ENCODE data around the gene PDE9A. TPM values are rescaled to one million over a fixed set of nuclear protein-coding genes. Genes with fewer than 3 reads are reported as not detected.
"Not testable (repeated sequence)": the region's sequence is repeated elsewhere in the genome, so short reads cannot be mapped to it uniquely, and the experiment has no call there.

Gene PDE9A
- total RNA-seq, 2 experiments from 2014 or later: 6.5 to 7.7 TPM

- Mint-ChIP-seq H3K27ac (no peak overlapping the region), H3K4me3 (no peak overlapping the region), H3K36me3 (no peaks in the 10 kb centered on the region), H3K27me3 (no peaks in the 10 kb centered on the region), H3K9me3 (no peaks in the 10 kb centered on the region), H3K4me1 (no peaks in the 10 kb centered on the region)
- DNase-seq: no peak
Measured at GRCh38 chr21:42619166-42619565, 34.3 kb upstream of the PDE9A start.

- no peaks in the 10 kb centered on the region for H3K36me3 Mint-ChIP-seq
- no peak overlapping the region for H3K4me3 Mint-ChIP-seq
- H3K27ac Mint-ChIP-seq: no peak overlapping the region
- no peaks in the 10 kb centered on the region for H3K9me3 Mint-ChIP-seq
- H3K27me3 Mint-ChIP-seq: no peaks in the 10 kb centered on the region
- DNase-seq: no peak
- H3K4me1 Mint-ChIP-seq: no peaks in the 10 kb centered on the region
Measured at GRCh38 chr21:42619841-42620240, 33.6 kb upstream of the PDE9A start.

- H3K36me3 Mint-ChIP-seq: no peaks in the 10 kb centered on the region
- no peaks in the 10 kb centered on the region for H3K27me3 Mint-ChIP-seq
- H3K4me3 Mint-ChIP-seq: no peak overlapping the region
- H3K4me1 Mint-ChIP-seq: no peaks in the 10 kb centered on the region
- H3K9me3 Mint-ChIP-seq: no peaks in the 10 kb centered on the region
- DNase-seq: no peak
- no peak overlapping the region for H3K27ac Mint-ChIP-seq
Measured at GRCh38 chr21:42621166-42621818, 32.1 kb upstream of the PDE9A start.

- no peaks in the 10 kb centered on the region for H3K4me1 Mint-ChIP-seq
- H3K36me3 Mint-ChIP-seq: no peaks in the 10 kb centered on the region
- no peaks in the 10 kb centered on the region for H3K9me3 Mint-ChIP-seq
- DNase-seq: no peak
- H3K4me3 Mint-ChIP-seq: no peak overlapping the region
- H3K27ac Mint-ChIP-seq: no peak overlapping the region
- no peaks in the 10 kb centered on the region for H3K27me3 Mint-ChIP-seq
Measured at GRCh38 chr21:42621819-42622177, 31.6 kb upstream of the PDE9A start.

GRCh38 chr21:42622284-42622683 lies 31.1 kb upstream of the PDE9A start:
- H3K27me3 Mint-ChIP-seq: no peaks in the 10 kb centered on the region
- no peak for DNase-seq
- no peak overlapping the region for H3K27ac Mint-ChIP-seq
- no peaks in the 10 kb centered on the region for H3K4me1 Mint-ChIP-seq
- no peak overlapping the region for H3K4me3 Mint-ChIP-seq
- H3K9me3 Mint-ChIP-seq: no peaks in the 10 kb centered on the region
- H3K36me3 Mint-ChIP-seq: no peaks in the 10 kb centered on the region

GRCh38 chr21:42623694-42624093 lies 29.7 kb upstream of the PDE9A start:
- DNase-seq: no peak
- Mint-ChIP-seq H3K36me3 (no peaks in the 10 kb centered on the region), H3K9me3 (no peaks in the 10 kb centered on the region), H3K4me1 (no peaks in the 10 kb centered on the region), H3K27me3 (no peaks in the 10 kb centered on the region), H3K4me3 (no peak overlapping the region), H3K27ac (no peak overlapping the region)

GRCh38 chr21:42624095-42624790 lies 29.2 kb upstream of the PDE9A start:
- Mint-ChIP-seq H3K27me3 (no peaks in the 10 kb centered on the region), H3K4me1 (no peaks in the 10 kb centered on the region), H3K4me3 (no peak overlapping the region), H3K9me3 (no peaks in the 10 kb centered on the region), H3K27ac (no peak overlapping the region), H3K36me3 (no peaks in the 10 kb centered on the region)
- DNase-seq: no peak

GRCh38 chr21:42624936-42625335 lies 28.5 kb upstream of the PDE9A start:
- Mint-ChIP-seq H3K9me3 (no peaks in the 10 kb centered on the region), H3K4me1 (no peaks in the 10 kb centered on the region), H3K36me3 (no peaks in the 10 kb centered on the region), H3K27me3 (no peaks in the 10 kb centered on the region), H3K27ac (no peak overlapping the region), H3K4me3 (no peak overlapping the region)
- DNase-seq: no peak

- H3K27ac Mint-ChIP-seq: no peak overlapping the region
- no peak for DNase-seq
- no peaks in the 10 kb centered on the region for H3K9me3 Mint-ChIP-seq
- H3K27me3 Mint-ChIP-seq: no peaks in the 10 kb centered on the region
- H3K4me3 Mint-ChIP-seq: no peak overlapping the region
- H3K36me3 Mint-ChIP-seq: no peaks in the 10 kb centered on the region
- no peaks in the 10 kb centered on the region for H3K4me1 Mint-ChIP-seq
Measured at GRCh38 chr21:42626171-42626570, 27.2 kb upstream of the PDE9A start.

- DNase-seq: no peak
- Mint-ChIP-seq H3K27me3 (no peaks in the 10 kb centered on the region), H3K27ac (no peak overlapping the region), H3K36me3 (no peaks in the 10 kb centered on the region), H3K4me3 (no peak overlapping the region), H3K4me1 (no peaks in the 10 kb centered on the region), H3K9me3 (no peaks in the 10 kb centered on the region)
Measured at GRCh38 chr21:42627527-42628289, 25.7 kb upstream of the PDE9A start.

GRCh38 chr21:42628466-42629061 lies 24.9 kb upstream of the PDE9A start:
- not testable (repeated sequence) for H3K9me3 Mint-ChIP-seq, H3K4me1 Mint-ChIP-seq, H3K36me3 Mint-ChIP-seq, H3K4me3 Mint-ChIP-seq, H3K27me3 Mint-ChIP-seq, DNase-seq, H3K27ac Mint-ChIP-seq

GRCh38 chr21:42629933-42630589 lies 23.4 kb upstream of the PDE9A start:
- Mint-ChIP-seq H3K27me3 (no peaks in the 10 kb centered on the region), H3K4me1 (no peaks in the 10 kb centered on the region), H3K27ac (no peak overlapping the region), H3K4me3 (no peak overlapping the region), H3K36me3 (no peaks in the 10 kb centered on the region), H3K9me3 (no peaks in the 10 kb centered on the region)
- no peak for DNase-seq

GRCh38 chr21:42630626-42631025 lies 22.8 kb upstream of the PDE9A start:
- Mint-ChIP-seq H3K9me3 (no peaks in the 10 kb centered on the region), H3K27me3 (no peaks in the 10 kb centered on the region), H3K4me3 (no peak overlapping the region), H3K4me1 (no peaks in the 10 kb centered on the region), H3K27ac (no peak overlapping the region), H3K36me3 (no peaks in the 10 kb centered on the region)
- no peak for DNase-seq

GRCh38 chr21:42631142-42631541 lies 22.3 kb upstream of the PDE9A start:
- Mint-ChIP-seq H3K9me3 (no peaks in the 10 kb centered on the region), H3K4me1 (no peaks in the 10 kb centered on the region), H3K27me3 (no peaks in the 10 kb centered on the region), H3K27ac (no peak overlapping the region), H3K36me3 (no peaks in the 10 kb centered on the region), H3K4me3 (no peak overlapping the region)
- DNase-seq: no peak

GRCh38 chr21:42632336-42632751 lies 21.1 kb upstream of the PDE9A start:
- Mint-ChIP-seq H3K27me3 (no peaks in the 10 kb centered on the region), H3K4me3 (no peak overlapping the region), H3K27ac (no peak overlapping the region), H3K36me3 (no peaks in the 10 kb centered on the region), H3K4me1 (no peaks in the 10 kb centered on the region), H3K9me3 (no peaks in the 10 kb centered on the region)
- DNase-seq: no peak
